KBM-7 (cell line): Measurements from ENCODE around the gene CC2D1B.

ENCODE experiments used
- DNase-seq: peaks from one replicate; pipeline ENCODE4 v3.0.0-alpha.2; 2015
- in situ Hi-C: fragments of 300-500 bp; cut with MboI; formaldehyde crosslinking; loops from 2 replicates; pipeline ENCODE4 v1.14.3; 2020; ENCODE audit warnings: low sequenced_read_pairs, low pct_unique_long_range_greater_than_20kb, mixed read lengths

Gene CC2D1B

GRCh38 chr1:52328615-52329014 is 37.4 kb downstream of the CC2D1B start:
- in situ Hi-C loops: no loop called here
- DNase-seq: no peak

GRCh38 chr1:52325786-52326185 is 40.2 kb downstream of the CC2D1B start:
- in situ Hi-C loops: no loop called here
- DNase-seq: no peak

- in situ Hi-C loops: no loop called here
- no peak for DNase-seq
Measured at GRCh38 chr1:52323731-52324130, 42.3 kb downstream of the CC2D1B start.

- in situ Hi-C loops: no loop called here
- DNase-seq: no peak
Measured at GRCh38 chr1:52321061-52321460, 44.9 kb downstream of the CC2D1B start.

- DNase-seq: no peak
- in situ Hi-C loops: no loop called here
Measured at GRCh38 chr1:52306227-52307006, 59.6 kb downstream of the CC2D1B start.

GRCh38 chr1:52305417-52306226 is 60.4 kb downstream of the CC2D1B start:
- in situ Hi-C loops: no loop called here

More at GRCh38 chr1:52305417-52306226, 60.4 kb downstream of the CC2D1B start:
- DNase-seq: no peak
